ENCODE results near the gene SLC11A2. TPM values are rescaled to one million over a fixed set of nuclear protein-coding genes. Genes with fewer than 3 reads are reported as not detected.

Gene SLC11A2
- total and polyA plus RNA-seq, 2 experiments from 2014 or later: 44.3 to 63.8 TPM

DNA sequence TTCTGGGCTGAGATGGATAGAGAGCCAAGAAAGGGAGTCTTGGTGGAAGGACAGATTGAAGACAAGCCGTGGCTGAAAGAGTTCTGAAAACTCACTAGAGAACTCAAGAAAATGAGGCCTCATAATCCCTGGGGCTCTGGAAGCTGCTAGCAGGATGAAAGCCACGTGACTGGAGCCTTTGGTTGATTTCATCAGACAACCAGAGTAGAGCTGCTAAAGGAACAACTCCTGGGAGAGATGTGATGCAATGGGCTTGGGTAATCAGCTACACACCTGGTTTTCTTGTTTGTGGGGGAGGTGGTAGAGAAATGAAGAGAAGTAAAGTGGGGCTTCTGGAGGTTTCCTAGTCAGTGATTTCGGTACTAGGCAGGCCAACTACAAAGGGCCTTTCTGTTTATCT is 43.8 kb upstream of the SLC11A2 start:
- Histone ChIP-seq H3K4me2 (peak overlapping the region; percentile 12), H3K9me2 (replicated peaks; ENCODE audit: insufficient read depth) (no peaks in the 10 kb centered on the region), H3K79me2 (peaks cover 12% of the 10 kb centered on the region), H2AFZ (no peak overlapping the region), H3K36me3 (replicated peaks; ENCODE audit: insufficient read depth, low read depth) (no peaks in the 10 kb centered on the region), H3K27me3 (no peaks in the 10 kb centered on the region), H3K4me3 (no peak overlapping the region), H3K9me3 (ENCODE audit: low read depth) (no peaks in the 10 kb centered on the region), H3K4me1 (ENCODE audit: insufficient read depth) (no peaks in the 10 kb centered on the region), H4K20me1 (ENCODE audit: insufficient read depth, poor library complexity, severe bottlenecking) (no peaks in the 10 kb centered on the region), H3K27ac (peak overlapping the region; percentile 85)
- peak; percentile 89 for DNase-seq (ENCODE audit: low spot score)
- WGBS (ENCODE audit: low lambda C conversion rate, missing lambda C conversion rate): 61% methylated on average over 3 of the region's 3 CpGs
- TF ChIP-seq EZH2 (IDR thresholded peaks at IDR 0.05; ENCODE audit: borderline replicate concordance) (no peak), EZH2phosphoT487 (IDR thresholded peaks at IDR 0.05; ENCODE audit: low read depth, severe bottlenecking, unreplicated experiment) (no peak)
- TF ChIP-seq, protein P1, sequence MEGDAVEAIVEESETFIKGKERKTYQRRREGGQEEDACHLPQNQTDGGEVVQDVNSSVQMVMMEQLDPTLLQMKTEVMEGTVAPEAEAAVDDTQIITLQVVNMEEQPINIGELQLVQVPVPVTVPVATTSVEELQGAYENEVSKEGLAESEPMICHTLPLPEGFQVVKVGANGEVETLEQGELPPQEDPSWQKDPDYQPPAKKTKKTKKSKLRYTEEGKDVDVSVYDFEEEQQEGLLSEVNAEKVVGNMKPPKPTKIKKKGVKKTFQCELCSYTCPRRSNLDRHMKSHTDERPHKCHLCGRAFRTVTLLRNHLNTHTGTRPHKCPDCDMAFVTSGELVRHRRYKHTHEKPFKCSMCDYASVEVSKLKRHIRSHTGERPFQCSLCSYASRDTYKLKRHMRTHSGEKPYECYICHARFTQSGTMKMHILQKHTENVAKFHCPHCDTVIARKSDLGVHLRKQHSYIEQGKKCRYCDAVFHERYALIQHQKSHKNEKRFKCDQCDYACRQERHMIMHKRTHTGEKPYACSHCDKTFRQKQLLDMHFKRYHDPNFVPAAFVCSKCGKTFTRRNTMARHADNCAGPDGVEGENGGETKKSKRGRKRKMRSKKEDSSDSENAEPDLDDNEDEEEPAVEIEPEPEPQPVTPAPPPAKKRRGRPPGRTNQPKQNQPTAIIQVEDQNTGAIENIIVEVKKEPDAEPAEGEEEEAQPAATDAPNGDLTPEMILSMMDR (IDR thresholded peaks at IDR 0.05; ENCODE audit: poor library complexity): no peak

DNA sequence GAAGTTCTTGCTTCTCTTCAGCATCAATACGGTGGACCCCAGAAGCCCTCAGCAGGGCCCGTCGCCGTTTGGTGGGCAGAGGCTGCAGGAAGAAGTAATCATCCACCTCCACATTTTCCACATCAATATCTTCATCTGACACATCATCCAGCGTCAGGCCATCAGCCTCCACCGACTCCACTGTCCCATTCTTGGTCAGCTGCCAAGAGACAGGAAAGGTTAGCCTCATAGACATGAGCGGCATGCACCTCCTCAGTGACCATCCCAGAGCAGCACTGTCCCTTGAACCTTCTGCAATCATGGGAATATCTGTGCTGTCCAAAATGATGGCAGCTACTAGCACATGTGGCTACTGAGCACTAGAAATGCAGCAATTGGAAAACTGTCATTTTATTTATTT is 41.6 kb upstream of the SLC11A2 start:
- H3K36me3 ChIP-seq (replicated peaks; ENCODE audit: insufficient read depth, low read depth): no peaks in the 10 kb centered on the region
- no peaks in the 10 kb centered on the region for H4K20me1 ChIP-seq (ENCODE audit: insufficient read depth, poor library complexity, severe bottlenecking)
- no peak overlapping the region for H3K27ac ChIP-seq
- H3K4me1 ChIP-seq (ENCODE audit: insufficient read depth): no peaks in the 10 kb centered on the region
- TF ChIP-seq, protein P1 (IDR thresholded peaks at IDR 0.05; ENCODE audit: poor library complexity): no peak
- TF ChIP-seq EZH2 (IDR thresholded peaks at IDR 0.05; ENCODE audit: borderline replicate concordance) (no peak), EZH2phosphoT487 (IDR thresholded peaks at IDR 0.05; ENCODE audit: low read depth, severe bottlenecking, unreplicated experiment) (no peak)
- no peak for DNase-seq (ENCODE audit: low spot score)
- H3K9me3 ChIP-seq (ENCODE audit: low read depth): no peaks in the 10 kb centered on the region
- no peaks in the 10 kb centered on the region for H3K27me3 ChIP-seq
- H3K9me2 ChIP-seq (replicated peaks; ENCODE audit: insufficient read depth): no peaks in the 10 kb centered on the region
- no peak overlapping the region for H2AFZ ChIP-seq
- WGBS (ENCODE audit: low lambda C conversion rate, missing lambda C conversion rate): 88% methylated on average over 7 of the region's 7 CpGs
- H3K79me2 ChIP-seq: peaks cover 2% of the 10 kb centered on the region
- H3K4me3 ChIP-seq: no peak overlapping the region
- H3K4me2 ChIP-seq: no peak overlapping the region

DNA sequence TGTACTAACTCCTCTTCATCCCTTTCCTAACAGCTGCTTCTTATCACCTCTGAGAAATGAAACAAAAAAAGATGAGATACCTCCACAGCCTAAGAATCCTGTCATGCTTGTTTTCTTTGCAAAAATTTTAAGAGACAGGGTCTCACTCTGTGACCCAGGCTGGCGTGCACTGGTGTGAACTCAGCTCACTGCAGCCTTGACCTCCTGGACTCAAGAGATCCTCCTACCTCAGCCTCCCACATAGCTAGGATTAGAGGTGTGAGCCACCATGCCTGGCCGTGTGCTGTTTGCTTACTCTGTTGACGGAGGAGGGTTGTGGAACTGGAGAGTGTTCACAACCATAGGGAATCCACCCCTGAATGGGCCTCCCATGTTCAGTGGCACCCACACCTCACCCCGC is 41.0 kb upstream of the SLC11A2 start:
- Histone ChIP-seq H3K9me3 (ENCODE audit: low read depth) (no peaks in the 10 kb centered on the region), H2AFZ (no peak overlapping the region), H3K9me2 (replicated peaks; ENCODE audit: insufficient read depth) (no peaks in the 10 kb centered on the region), H3K4me2 (no peak overlapping the region), H4K20me1 (ENCODE audit: insufficient read depth, poor library complexity, severe bottlenecking) (no peaks in the 10 kb centered on the region), H3K4me3 (no peak overlapping the region), H3K36me3 (replicated peaks; ENCODE audit: insufficient read depth, low read depth) (no peaks in the 10 kb centered on the region), H3K27me3 (no peaks in the 10 kb centered on the region), H3K4me1 (ENCODE audit: insufficient read depth) (no peaks in the 10 kb centered on the region), H3K79me2 (peaks cover 2% of the 10 kb centered on the region), H3K27ac (no peak overlapping the region)
- WGBS (ENCODE audit: low lambda C conversion rate, missing lambda C conversion rate): 80% methylated on average over 4 of the region's 4 CpGs
- no peak for DNase-seq (ENCODE audit: low spot score)
- TF ChIP-seq EZH2phosphoT487 (IDR thresholded peaks at IDR 0.05; ENCODE audit: low read depth, severe bottlenecking, unreplicated experiment) (no peak), EZH2 (IDR thresholded peaks at IDR 0.05; ENCODE audit: borderline replicate concordance) (no peak)
- TF ChIP-seq, protein P1 (IDR thresholded peaks at IDR 0.05; ENCODE audit: poor library complexity): no peak

DNA sequence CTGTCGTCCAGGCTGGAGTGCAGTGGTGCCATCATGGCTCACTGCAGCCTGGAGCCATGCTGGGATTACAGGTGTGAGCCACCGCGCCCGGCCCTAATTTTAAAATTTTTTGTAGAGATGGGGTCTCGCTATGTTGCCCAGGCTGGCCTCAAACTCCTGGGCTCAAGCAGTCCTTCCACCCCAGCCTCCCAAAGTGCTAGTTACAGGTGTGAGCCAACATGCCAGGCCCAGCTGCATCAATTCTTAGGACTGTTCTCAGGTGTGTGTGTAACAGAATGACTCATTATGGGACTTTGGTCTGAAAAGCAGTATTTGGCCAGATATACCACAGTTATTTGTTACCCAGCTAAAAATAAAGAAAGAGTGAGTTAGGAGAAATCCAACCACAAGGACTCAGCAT is 39.3 kb upstream of the SLC11A2 start:
- Histone ChIP-seq H3K36me3 (replicated peaks; ENCODE audit: insufficient read depth, low read depth) (no peaks in the 10 kb centered on the region), H2AFZ (no peak overlapping the region), H3K9me2 (replicated peaks; ENCODE audit: insufficient read depth) (no peaks in the 10 kb centered on the region), H4K20me1 (ENCODE audit: insufficient read depth, poor library complexity, severe bottlenecking) (no peaks in the 10 kb centered on the region), H3K4me2 (no peak overlapping the region), H3K27ac (peak overlapping the region; percentile 7), H3K79me2 (peaks cover 2% of the 10 kb centered on the region), H3K9me3 (ENCODE audit: low read depth) (no peaks in the 10 kb centered on the region), H3K4me3 (no peak overlapping the region), H3K27me3 (no peaks in the 10 kb centered on the region), H3K4me1 (ENCODE audit: insufficient read depth) (no peaks in the 10 kb centered on the region)
- TF ChIP-seq EZH2 (IDR thresholded peaks at IDR 0.05; ENCODE audit: borderline replicate concordance) (no peak), EZH2phosphoT487 (IDR thresholded peaks at IDR 0.05; ENCODE audit: low read depth, severe bottlenecking, unreplicated experiment) (no peak)
- TF ChIP-seq, protein P1 (IDR thresholded peaks at IDR 0.05; ENCODE audit: poor library complexity): no peak
- peak; percentile 33 for DNase-seq (ENCODE audit: low spot score)
- WGBS (ENCODE audit: low lambda C conversion rate, missing lambda C conversion rate): 95% methylated on average over 5 of the region's 5 CpGs
